WERI-Rb-1 (cell line): ENCODE results near the gene PRDM12.
"Not testable (repeated sequence)": the region's sequence is repeated elsewhere in the genome, so short reads cannot be mapped to it uniquely, and the experiment has no call there.

Source experiments
- DNase-seq: peaks from one replicate; pipeline ENCODE4 v3.0.0-alpha.2; 2020
- H3K27ac ChIP-seq: fragments of 250-450 bp; sonication (Bioruptor Pico); 2 replicates; pipeline ENCODE4 v1.5.1; 2020; ENCODE audit warnings: mild to moderate bottlenecking, moderate library complexity
- H3K27me3 ChIP-seq: fragments of 250-450 bp; sonication (Bioruptor Pico); 2 replicates; pipeline ENCODE4 v1.5.1; 2021; ENCODE audit warnings: mild to moderate bottlenecking, low read depth, moderate library complexity; ENCODE audit not compliant: insufficient read depth, severe bottlenecking
- H3K36me3 ChIP-seq: fragments of 250-450 bp; sonication (Bioruptor Pico); 2 replicates; pipeline ENCODE4 v1.5.1; 2020; ENCODE audit warnings: mild to moderate bottlenecking, moderate library complexity
- H3K4me3 ChIP-seq: 2 replicates; pipeline ENCODE4 v1.5.1; 2011; ENCODE audit warnings: low read depth, mild to moderate bottlenecking, control low read depth, low read length
- H3K9me3 ChIP-seq: fragments of 250-450 bp; sonication (Bioruptor Pico); 2 replicates; pipeline ENCODE4 v1.5.1; 2021; ENCODE audit warnings: mild to moderate bottlenecking, moderate library complexity; ENCODE audit not compliant: severe bottlenecking
- CTCF ChIP-seq: IDR thresholded peaks from 2 replicates; pipeline ENCODE4 v1.5.1; 2011; ENCODE audit warnings: low read depth, mild to moderate bottlenecking, control low read depth, inconsistent platforms, low read length

The PRDM12 gene

GRCh38 chr9:130685104-130685503 lies 20.7 kb downstream of the PRDM12 start:
- DNase-seq, result no peak
- H3K4me3 ChIP-seq, result no peak overlapping the region
- no peak overlapping the region for H3K27ac ChIP-seq
- H3K27me3 ChIP-seq, result no peaks in the 10 kb centered on the region
- no peaks in the 10 kb centered on the region for H3K36me3 ChIP-seq
- TF ChIP-seq CTCF, result no peak
- peaks cover 11% of the 10 kb centered on the region for H3K9me3 ChIP-seq

- H3K27me3 ChIP-seq, H3K27ac ChIP-seq: not testable (repeated sequence)
Observed at GRCh38 chr9:130685945-130686344, 21.6 kb downstream of the PRDM12 start.

GRCh38 chr9:130687615-130688014 lies 23.2 kb downstream of the PRDM12 start:
- DNase-seq, result no peak
- no peaks in the 10 kb centered on the region for H3K27me3 ChIP-seq
- TF ChIP-seq CTCF, result no peak
- H3K9me3 ChIP-seq, result peaks cover 11% of the 10 kb centered on the region
- no peak overlapping the region for H3K27ac ChIP-seq
- no peaks in the 10 kb centered on the region for H3K36me3 ChIP-seq
- no peak overlapping the region for H3K4me3 ChIP-seq

More at GRCh38 chr9:130685945-130686344, 21.6 kb downstream of the PRDM12 start:
- not testable (repeated sequence) for H3K4me3 ChIP-seq, DNase-seq, H3K36me3 ChIP-seq
- H3K9me3 ChIP-seq, result peaks cover 11% of the 10 kb centered on the region

DNA sequence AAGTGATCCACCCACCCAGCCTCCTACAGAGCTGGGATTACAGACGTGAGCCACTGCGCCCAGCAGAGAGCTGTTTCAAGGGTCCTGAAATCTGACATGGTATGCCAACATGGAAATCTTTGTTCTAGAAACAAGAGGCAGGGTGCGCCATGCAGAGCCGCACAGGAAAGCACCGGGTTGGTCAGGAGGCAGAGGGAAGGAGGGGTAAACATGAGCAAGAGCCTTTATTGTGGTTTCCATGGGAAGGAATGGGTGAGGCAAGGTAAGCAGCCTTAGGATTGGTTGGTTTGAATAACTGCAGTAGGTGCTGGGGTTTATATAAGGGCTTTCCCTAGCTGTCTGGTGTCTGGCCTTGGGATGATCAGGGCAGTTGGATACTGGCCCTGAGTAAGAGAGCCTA lies 23.7 kb downstream of the PRDM12 start:
- no peak for TF ChIP-seq CTCF
- H3K4me3 ChIP-seq, result no peak overlapping the region
- H3K9me3 ChIP-seq, result peaks cover 11% of the 10 kb centered on the region
- H3K36me3 ChIP-seq, result no peaks in the 10 kb centered on the region
- no peaks in the 10 kb centered on the region for H3K27me3 ChIP-seq
- H3K27ac ChIP-seq, result no peak overlapping the region
- no peak for DNase-seq

DNA sequence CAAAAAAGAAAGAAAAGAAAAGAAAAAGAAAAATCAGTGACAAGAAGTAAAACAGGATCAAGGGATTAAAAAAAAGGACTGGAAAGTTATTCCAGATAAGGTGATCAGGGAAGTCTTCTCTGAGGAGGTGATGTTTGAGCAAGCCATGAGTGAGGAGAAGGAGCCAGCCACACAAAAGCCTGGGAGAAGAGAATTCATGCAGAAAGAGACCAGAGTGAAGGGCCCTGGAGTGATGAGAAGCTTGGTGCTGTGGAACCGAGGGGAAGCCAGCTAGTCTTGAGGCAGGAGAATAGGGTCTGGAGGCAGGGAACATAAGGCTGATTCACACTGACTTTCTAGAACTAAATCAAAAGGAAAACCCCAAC lies 25.2 kb downstream of the PRDM12 start:
- Histone ChIP-seq H3K36me3 (peaks cover 5% of the 10 kb centered on the region; the same call in 1 of the 2 replicates), H3K4me3 (no peak overlapping the region), H3K27ac (no peak overlapping the region), H3K27me3 (no peaks in the 10 kb centered on the region), H3K9me3 (peaks cover 8% of the 10 kb centered on the region)
- DNase-seq, result no peak
- no peak for TF ChIP-seq CTCF

DNA sequence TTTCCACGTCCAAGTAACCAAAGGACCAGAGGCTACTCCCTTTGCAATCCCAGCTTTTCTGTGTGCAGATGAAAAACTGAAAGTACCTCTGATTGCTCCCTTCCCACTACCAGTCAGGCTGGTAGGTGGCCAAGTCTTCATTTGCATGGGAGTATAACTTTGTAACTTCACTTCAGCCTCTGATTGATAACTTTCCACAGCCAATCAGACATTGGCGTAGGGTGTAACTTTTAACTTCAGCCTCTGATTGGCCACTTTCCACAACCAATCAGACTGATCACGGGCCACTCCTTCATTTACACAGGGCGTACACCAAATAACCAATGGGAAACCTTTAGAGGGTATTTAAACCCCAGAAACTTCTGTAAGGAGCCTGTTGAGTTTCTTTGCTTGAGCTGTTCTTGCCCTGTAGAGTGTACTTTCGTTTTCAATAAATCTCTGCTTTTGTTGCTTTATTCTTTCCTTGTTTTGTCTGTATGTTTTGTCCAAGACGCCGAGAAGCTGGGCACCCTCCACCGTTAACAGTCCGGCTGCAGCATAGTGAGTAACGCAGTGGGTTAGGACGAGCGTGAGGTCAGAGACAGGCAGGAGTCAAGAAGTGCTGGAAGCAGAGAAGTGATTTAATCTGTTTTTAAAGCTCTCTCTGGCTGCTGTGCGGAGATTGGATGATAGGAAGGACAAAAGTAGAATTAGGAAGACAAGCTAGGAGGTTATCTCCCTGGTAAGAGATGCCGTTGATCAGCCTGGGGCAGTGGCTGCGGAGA lies 25.7 kb downstream of the PRDM12 start:
- no peak overlapping the region for H3K4me3 ChIP-seq
- H3K27ac ChIP-seq, result no peak overlapping the region
- H3K9me3 ChIP-seq, result peaks cover 2% of the 10 kb centered on the region
- no peak for DNase-seq
- no peaks in the 10 kb centered on the region for H3K27me3 ChIP-seq
- TF ChIP-seq CTCF, result no peak
- H3K36me3 ChIP-seq, result peaks cover 10% of the 10 kb centered on the region
